Brain microvascular endothelial cell (primary cell): ENCODE data around the gene LRRC15.

Experiments
- DNase-seq: peaks from one replicate; pipeline ENCODE4 v3.0.0-alpha.2; 2020
- H3K27ac ChIP-seq: fragments of 250-450 bp; sonication (Bioruptor Pico); 2 replicates; pipeline ENCODE4 v1.5.1; 2020; ENCODE audit warnings: mild to moderate bottlenecking, moderate library complexity
- H3K27me3 ChIP-seq: fragments of 250-450 bp; sonication (Bioruptor Pico); replicated peaks from 2 replicates; pipeline ENCODE4 v1.5.1; 2020; ENCODE audit warnings: mild to moderate bottlenecking
- H3K36me3 ChIP-seq: fragments of 250-450 bp; sonication (Bioruptor Pico); replicated peaks from 2 replicates; pipeline ENCODE4 v1.5.1; 2020; ENCODE audit warnings: mild to moderate bottlenecking
- H3K4me3 ChIP-seq: 2 replicates; pipeline ENCODE4 v1.5.1; 2011; ENCODE audit warnings: low read depth, mild to moderate bottlenecking, control low read depth, low read length, moderate library complexity
- in situ Hi-C: cut with HindIII; loops from 2 replicates; pipeline ENCODE4 v1.10.0; 2017; ENCODE audit warnings: low sequenced_read_pairs, low pct_ligation_motif_present
- TF ChIP-seq, protein P1 (sequence below): IDR thresholded peaks from 2 replicates; pipeline ENCODE4 v1.5.1; 2011; ENCODE audit warnings: low read depth, mild to moderate bottlenecking, moderate library complexity, low read length, control low read depth, inconsistent platforms; ENCODE audit errors: missing control alignments

Gene LRRC15

DNA sequence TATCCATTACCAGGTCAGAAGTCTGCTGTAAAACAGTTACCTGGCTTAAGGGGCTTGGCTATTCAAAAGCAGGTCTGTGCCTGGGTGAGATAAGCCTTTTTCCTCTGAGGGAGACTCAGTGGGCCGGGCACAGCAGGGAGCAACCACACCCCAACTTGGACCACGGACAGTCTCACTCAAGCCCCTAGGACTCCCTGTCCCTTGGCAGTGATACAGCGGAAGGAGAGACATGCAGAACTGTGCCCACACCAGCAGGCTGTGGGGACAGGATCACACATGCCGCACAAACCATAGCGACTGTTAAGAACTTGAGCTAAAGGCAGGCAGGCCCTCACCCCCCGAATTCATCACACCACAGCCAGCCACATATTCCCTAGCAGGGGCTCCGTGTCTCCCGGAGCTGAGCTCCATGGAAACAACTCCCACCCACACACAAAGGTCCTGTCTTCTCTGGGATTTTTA is 32.4 kb upstream of the LRRC15 start:
- in situ Hi-C loops = no loop called here
- Histone ChIP-seq H3K27ac (no peak overlapping the region), H3K4me3 (no peak overlapping the region), H3K36me3 (peaks cover 27% of the 10 kb centered on the region), H3K27me3 (peaks cover 5% of the 10 kb centered on the region)
- TF ChIP-seq, protein P1, sequence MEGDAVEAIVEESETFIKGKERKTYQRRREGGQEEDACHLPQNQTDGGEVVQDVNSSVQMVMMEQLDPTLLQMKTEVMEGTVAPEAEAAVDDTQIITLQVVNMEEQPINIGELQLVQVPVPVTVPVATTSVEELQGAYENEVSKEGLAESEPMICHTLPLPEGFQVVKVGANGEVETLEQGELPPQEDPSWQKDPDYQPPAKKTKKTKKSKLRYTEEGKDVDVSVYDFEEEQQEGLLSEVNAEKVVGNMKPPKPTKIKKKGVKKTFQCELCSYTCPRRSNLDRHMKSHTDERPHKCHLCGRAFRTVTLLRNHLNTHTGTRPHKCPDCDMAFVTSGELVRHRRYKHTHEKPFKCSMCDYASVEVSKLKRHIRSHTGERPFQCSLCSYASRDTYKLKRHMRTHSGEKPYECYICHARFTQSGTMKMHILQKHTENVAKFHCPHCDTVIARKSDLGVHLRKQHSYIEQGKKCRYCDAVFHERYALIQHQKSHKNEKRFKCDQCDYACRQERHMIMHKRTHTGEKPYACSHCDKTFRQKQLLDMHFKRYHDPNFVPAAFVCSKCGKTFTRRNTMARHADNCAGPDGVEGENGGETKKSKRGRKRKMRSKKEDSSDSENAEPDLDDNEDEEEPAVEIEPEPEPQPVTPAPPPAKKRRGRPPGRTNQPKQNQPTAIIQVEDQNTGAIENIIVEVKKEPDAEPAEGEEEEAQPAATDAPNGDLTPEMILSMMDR = no peak
- no peak for DNase-seq

GRCh38 chr3:194401346-194401745 is 31.8 kb upstream of the LRRC15 start:
- Histone ChIP-seq H3K27ac (no peak overlapping the region), H3K36me3 (peaks cover 24% of the 10 kb centered on the region), H3K4me3 (no peak overlapping the region), H3K27me3 (peaks cover 11% of the 10 kb centered on the region)
- in situ Hi-C loops = no loop called here
- DNase-seq = no peak
- TF ChIP-seq, protein P1 = no peak

DNA sequence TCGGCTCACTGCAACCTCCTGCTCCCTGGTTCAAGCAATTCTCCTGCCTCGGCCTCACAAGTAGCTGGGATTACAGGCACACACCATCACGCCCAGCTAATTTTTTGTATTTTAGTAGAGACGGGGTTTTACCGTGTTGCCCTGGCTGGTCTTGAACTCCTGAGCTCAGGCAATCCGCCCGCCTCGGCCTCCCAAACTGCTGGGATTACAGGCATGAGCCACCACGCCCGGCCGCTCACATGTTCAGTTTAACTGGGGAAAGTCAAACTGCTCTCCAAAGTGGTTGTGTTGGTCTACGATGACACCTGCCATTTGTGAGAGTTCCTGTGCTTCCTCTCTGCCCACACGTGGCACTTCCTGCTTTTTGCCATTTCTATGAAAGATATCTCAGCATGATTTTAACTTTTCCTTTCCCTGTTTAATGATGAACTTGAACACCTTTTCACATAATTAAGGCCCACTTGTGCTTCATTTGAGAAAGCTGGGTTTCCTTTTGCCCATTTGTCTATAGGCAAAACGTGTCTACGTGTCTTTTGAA is 30.4 kb upstream of the LRRC15 start:
- Histone ChIP-seq H3K36me3 (peaks cover 12% of the 10 kb centered on the region), H3K4me3 (no peak overlapping the region), H3K27ac (no peak overlapping the region), H3K27me3 (peaks cover 11% of the 10 kb centered on the region)
- in situ Hi-C loops = no loop called here
- TF ChIP-seq, protein P1 = no peak
- DNase-seq = no peak

- TF ChIP-seq, protein P1 = no peak
Observed at GRCh38 chr3:194399166-194399565, 29.6 kb upstream of the LRRC15 start, which contains the start of gene GP5. Gene GP5, minus strand, starts transcription at chr3:194399266. Its CDS starts 984 bp downstream, at chr3:194398282.

DNA sequence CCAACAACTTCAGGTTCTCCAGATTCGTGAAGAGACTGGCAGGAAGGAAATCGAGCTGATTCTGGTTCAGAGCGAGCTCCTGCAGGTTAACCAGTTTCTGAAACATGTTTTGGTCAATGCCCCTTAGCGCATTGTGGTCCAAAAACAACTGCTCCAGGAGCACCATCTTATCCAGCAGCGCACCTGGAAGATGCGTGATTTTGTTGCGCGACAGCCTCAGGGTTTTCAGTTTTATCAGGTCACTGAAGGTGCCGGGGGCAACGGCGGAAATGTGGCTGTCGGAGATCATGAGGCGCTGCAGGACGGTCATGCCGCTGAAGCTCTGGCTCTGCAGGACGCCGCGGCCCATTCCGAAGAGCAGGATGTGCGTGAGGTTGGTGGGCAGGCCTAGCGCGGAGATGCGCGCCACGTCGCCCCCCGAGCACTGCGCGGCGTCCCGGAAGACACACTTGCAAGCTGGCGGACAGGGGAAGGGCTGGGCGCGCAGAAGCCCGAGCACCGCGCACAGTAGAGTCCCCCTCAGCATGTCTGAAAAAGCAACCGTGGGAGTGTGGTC is 28.3 kb upstream of the LRRC15 start:
- DNase-seq = no peak
- Histone ChIP-seq H3K4me3 (peak overlapping the region; percentile 42), H3K27me3 (peaks cover 11% of the 10 kb centered on the region)

More at GRCh38 chr3:194399166-194399565, 29.6 kb upstream of the LRRC15 start, which contains the start of gene GP5:
- H3K27ac ChIP-seq = no peak within 1 kb of the TSS
- H3K36me3 ChIP-seq = peaks cover 9% of the 10 kb centered on the region
- peak within 1 kb of the TSS; percentile 42 for H3K4me3 ChIP-seq
- H3K27me3 ChIP-seq = peaks cover 11% of the 10 kb centered on the region
- in situ Hi-C loops = no loop called here
- DNase-seq = no peak

More for the DNA sequence above, 28.3 kb upstream of the LRRC15 start:
- Histone ChIP-seq H3K36me3 (peaks cover under 1% of the 10 kb centered on the region), H3K27ac (no peak overlapping the region)
- in situ Hi-C loops = no loop called here
- TF ChIP-seq, protein P1 = no peak
